ENCODE data around the gene BCAT1.
"Not testable (repeated sequence)": the region's sequence is repeated elsewhere in the genome, so short reads cannot be mapped to it uniquely, and the experiment has no call there.

The BCAT1 gene

DNA sequence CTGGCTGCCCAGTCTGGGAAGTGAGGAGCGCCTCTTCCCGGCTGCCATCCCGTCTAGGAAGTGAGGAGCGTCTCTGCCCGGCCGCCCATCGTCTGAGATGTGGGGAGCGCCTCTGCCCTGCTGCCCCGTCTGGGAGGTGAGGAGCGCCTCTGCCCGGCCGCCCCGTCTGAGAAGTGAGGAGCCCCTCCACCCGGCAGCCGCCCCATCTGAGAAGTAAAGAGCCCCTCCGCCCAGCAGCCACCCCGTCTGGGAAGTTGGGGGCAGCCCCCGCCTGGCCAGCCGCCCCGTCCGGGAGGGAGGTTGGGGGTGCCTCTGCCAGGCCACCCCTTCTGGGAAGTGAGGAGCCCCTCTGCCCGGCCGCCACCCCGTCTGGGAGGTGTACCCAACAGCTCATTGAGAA is 22.8 kb downstream of the BCAT1 start:
- not testable (repeated sequence) for DNase-seq

DNA sequence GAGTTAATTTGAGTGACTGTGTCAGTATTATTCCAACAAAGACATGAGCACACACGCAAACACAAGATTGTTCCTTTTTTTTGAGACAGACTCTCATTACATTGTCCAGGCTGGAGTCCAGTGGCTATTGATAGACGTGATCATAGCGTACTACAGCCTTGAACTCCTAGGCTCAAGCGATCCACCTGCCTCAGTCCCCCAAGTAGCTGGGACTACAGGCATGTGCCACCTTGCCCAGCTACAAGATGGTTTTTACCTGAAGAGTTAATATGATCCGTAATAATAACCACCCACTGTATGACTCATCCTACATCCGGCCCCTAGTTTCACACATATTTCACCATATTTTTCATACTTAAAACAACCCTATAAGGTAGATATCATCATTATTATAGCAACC is 26.8 kb downstream of the BCAT1 start:
- no peak for DNase-seq

DNA sequence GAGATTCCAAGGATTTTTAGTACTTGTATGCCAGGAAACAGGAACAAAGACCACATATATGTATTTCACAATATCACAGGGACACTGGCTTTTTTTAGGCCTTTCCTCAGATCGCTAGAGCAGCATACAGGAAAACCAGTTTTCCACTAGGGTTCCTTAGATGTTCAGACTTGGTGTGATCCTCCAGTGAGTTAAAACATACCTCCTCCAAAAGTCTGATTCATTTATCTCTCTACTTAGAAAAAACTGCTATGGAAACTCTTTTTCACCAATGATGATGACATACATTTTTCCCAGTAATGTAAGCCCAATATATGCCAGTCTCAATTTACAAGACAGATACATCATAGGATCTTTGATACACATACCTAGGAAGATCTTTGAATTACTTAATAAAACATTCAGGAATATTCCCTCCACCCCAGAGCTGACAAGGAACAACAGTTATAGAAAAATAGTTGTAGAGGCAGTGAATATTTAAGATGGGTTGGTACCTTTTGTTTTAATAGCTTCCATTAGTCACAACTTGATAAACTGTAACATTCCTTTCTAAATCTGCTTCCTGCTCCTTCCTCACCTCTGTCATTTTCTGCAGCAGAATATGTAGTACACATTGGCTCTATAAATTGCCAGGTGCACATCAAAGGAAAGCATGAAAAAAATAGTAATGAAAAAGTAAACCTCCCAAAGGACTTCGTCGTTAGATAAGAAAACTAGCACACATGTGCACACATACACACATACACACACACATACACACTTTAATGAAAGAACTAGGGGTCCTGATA is 27.5 kb downstream of the BCAT1 start:
- no peak for DNase-seq

DNA sequence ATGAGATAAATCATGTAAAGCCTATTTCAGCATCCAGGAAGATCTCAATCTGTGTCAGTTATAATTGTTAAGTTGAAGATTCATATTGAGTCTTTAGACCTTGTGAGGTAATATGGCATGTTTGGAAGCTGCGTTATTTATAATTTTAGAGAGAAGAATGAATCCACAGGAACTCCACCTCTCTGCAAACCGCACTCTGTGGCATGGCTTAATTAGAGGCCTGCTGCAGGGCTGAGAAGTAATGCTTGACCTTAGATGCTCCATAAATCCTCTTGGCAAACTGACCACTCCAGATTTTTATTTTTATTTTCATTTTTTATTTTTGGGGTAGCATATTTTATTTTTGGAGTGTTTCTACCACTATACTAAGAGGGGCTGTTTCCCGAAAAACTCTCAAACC is 28.8 kb downstream of the BCAT1 start:
- DNase-seq = no peak

DNA sequence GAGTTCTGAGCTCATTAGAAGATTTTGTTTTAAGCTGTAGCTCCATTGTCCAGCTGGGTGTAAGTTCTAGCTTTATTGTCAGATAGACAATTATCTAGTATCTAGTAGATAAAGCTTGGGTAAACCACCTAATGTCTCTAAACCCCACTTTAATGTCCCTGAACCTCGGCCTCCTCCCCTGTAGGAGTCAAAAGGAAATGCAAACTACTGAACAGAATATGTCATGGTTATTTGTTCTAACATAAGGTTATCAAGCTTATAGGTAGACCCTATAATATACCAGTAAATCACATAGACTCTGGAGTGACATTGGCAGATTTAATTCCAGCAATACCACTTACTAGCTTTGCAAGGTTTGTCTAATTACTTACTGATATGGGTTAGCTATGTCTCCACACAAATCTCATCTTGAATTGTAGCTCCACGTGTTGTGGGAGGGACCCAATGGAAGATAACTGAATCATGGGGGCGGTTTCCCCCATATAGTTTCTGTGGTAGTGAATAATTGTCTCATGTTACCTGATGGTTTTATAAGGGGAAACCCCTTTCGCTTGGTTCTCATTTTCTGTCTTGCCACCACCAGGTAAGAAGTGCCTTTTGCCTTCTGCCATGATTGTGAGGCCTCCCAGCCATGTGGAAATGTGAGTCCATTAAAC is 29.4 kb downstream of the BCAT1 start:
- no peak for DNase-seq

DNA sequence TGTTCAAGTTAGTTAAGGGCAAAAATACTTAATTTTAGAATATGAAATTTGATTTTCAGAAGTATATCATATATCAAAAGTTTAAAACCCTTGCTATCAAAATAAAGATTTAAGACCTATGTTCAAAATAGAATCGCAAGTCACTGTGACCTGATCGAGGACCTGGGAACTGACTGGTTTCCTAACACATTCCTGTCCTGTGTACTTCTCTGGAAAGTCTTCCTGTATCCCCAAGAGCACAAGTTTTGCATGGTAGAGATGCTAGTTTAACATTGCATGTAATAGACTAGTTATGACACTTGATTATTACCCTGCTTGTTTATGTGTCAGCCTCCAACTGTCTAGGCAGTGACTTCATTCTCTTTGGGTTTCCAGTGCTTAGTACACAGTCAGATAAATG is 30.3 kb downstream of the BCAT1 start:
- no peak for DNase-seq

DNA sequence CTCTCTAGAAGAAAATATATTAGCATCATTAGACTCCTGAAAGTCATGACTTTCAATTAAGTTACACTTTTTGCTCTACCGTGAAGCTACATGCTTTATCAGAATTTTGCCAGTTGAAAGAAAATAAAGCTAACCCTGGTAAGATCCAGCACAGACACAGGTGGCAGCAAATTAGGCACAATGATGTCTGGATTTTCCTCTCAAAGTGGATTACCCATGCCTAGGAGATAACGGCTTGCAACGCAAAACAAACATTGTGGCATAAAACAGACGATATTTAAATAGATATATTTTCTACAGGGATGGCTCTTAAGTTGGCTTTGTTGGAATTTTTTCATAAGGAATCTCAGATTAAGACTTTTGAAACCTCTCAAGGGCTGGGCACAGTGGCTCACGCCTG is 33.4 kb downstream of the BCAT1 start:
- DNase-seq = no peak

DNA sequence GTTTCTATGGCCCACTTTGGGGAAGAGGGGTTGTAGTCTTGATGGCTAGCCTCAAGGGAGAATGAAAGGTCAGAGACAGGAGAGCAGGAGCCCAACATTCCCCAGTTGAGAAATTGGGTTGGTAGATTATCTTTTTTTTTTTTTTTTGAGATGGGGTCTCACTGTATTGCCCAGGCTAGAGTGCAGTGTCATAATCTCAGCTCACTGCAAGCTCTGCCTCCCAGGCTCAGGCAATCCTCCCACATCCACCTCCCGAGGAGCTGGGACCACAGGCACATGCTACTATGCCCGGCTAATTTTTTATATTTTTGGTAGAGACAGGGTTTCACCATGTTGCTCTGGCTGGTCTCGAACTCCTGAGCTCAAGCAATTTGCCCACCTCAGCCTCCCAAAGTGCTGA is 34.9 kb downstream of the BCAT1 start:
- no peak for DNase-seq

DNA sequence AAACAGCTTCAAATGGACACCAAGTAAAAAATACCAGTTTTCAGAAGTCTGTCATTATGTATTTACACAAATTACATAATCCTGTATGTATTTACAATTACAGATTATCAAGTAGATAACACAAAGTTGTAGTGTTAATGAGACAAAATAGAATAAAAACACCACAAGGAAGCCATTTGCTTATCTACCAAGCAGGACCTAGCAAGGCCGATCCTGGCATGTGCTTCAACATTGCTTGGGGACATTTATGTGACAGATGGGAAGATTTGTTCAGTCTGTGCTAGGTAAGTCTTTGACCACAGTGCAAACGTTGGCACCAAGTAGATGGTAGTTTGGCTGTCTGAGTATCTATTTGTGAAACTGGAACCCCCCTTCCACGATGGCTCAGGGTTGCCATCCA is 35.8 kb downstream of the BCAT1 start:
- DNase-seq = no peak

DNA sequence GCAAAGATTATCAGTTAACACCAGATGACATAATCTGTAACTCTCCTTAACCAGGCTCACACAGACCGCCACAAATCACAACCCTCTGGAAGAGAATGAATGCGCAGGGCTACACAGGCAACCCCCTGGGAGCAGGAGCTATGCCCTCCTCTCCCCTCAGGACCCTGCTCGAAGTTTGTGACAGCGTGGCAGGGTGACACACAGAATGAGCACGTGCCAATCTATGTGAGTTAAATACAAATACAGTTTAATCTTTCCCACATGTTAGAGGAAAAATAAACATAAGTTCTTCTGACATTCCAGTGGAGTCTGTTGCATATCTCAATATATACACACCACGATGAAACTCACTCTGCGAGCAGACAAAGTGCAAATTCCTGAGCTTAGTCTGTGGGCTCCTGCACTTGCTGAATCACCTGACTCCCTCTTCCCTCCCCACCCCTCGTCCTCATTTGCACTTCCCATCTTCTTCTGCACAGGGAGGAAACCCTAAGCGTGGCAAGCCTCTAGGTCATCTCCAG is 37.6 kb downstream of the BCAT1 start:
- DNase-seq = no peak

DNA sequence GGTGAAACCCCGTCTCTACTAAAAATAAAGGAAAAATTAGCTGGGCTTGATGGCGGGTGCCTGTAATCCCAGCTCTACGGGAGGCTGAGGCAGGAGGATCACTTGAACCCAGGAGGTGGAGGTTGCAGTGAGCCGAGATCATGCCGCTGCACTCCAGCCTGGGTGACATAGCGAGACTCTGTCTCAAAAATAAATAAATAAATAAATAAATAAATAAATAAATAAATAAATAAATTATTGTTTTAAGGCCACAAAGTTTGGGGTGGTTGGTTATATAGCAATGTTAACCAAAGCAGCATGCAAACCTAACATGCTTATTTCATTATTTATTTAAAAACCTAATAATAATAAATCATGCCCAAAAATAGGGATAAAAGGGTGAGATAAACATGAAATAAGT is 38.7 kb downstream of the BCAT1 start:
- DNase-seq = not testable (repeated sequence)

DNA sequence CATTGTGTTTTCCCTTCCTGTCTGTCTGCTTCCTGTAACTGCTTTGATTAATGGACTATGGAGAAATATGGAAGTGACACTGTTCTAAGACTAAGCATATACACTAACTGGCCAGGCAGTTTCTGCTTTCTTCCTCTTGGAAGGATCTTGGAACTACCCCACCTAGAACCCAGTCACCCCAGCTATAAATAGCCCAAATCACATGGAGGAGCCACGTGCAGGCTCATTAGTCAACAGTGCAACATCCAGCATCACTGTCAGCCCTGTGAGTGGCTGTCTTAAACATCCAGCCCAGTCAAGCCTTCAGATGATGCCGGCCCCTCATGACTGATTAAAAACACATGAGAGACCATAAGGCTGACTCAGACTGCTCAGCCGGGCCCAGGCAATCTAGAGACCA is 39.2 kb downstream of the BCAT1 start:
- DNase-seq = no peak

DNA sequence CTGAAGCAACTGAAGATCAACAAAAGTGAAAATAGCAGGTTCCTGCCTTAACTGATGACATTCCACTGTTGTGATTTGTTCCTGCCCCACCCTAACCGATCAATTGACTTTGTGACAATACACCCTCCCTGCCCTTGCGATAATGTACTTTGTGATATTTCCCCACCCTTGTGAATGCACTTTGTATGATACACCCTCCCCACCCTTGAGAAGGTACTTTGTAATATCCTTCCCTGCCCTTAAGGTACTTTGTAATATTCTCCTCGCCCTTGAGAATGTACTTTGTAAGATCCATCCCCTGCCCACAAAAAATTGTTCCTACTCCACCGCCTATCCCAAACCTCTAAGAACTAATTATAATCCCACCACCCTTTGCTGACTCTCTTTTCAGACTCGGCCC is 41.4 kb downstream of the BCAT1 start:
- no peak for DNase-seq

DNA sequence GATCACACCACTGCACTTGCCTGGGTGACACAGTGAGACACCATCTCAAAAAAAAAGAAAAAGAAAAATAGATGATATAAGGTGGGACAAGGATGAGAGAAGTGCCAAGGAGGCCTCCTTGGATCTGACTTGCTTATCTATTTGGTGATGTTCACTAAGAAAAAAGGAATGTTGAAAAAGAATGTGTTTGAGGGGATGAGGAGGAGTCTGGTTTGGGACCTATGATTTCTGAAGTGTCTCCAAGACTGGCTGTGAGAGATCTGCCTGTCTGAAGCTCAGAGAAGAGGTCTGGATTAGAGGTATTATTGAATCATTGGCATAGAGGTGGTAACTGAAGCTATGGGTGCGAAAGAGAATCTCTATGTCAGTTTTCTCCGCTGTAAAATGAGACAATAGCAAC is 42.8 kb downstream of the BCAT1 start:
- no peak for DNase-seq

DNA sequence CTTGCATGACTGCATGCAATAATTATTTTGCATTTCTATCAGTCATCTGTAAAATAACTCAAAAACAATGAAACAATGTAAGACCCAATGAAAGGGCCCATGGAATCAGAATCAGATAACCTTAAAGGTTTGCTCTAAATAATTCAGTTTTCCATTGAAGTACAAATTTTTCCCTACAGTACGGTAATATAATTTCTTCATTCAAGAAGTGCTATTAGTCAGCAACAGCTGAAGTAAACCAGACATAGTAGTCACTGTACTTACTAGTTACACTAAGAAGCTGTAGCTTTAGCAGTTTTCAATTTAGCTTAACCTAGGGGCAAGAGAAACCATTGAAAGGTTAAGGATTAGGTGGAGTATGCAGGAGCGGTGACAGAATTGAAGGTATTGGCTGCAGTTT is 43.5 kb downstream of the BCAT1 start:
- DNase-seq = no peak

DNA sequence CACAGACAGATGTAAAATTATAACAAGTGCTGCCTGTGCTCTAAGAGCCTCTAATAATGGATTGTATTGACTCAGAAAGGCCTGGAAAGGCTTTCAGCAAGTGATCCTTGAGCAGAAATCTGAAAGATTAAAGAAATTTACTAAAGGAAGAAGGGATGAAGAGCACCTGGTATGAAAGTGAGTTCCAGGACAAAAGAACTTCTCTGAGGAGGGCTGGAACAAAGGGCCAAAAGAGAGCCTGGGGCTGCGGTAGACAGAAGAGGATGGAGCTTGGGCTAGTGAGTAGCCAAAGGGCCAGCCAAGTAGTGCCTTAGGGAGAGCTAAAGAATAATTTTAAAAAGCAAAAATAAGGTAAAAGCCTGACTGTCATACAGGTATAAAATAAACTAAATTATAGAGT is 44.0 kb downstream of the BCAT1 start:
- DNase-seq = no peak

DNA sequence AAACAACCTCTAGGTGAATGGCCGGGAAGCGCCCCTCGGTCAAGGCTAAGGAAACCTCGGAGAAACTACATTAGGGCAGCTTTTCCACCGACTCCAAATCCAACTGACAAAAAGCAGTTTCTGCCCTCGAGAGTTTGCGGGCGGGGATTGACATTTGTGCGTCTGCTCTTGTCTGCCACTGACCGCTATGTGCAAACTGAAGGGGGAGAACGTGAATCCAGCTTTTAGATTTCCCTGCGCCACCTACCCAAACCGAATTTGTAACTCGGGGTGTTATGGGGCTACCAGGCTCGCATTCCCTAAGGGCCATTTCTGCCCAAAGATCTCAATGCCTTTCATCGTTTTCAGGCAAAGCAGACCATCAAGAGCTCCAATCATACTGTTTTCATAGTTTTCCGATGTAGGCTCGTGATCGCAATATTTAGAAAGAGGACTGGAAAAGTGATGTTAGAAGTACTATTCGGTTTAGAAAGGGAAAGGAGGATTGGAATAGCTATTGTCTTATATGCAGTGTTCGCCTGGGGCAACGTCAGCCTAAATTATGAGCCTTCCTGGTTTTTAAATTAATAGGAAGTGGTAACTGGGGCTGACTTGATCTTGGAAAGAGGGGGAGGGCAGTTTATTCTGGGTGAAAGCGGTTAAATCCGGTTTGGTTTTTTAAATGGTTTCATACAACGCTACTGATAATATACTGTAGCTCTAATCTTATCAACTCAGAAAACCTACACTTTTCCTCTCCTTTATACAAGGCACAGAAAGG is 45.4 kb downstream of the BCAT1 start:
- no peak for DNase-seq

DNA sequence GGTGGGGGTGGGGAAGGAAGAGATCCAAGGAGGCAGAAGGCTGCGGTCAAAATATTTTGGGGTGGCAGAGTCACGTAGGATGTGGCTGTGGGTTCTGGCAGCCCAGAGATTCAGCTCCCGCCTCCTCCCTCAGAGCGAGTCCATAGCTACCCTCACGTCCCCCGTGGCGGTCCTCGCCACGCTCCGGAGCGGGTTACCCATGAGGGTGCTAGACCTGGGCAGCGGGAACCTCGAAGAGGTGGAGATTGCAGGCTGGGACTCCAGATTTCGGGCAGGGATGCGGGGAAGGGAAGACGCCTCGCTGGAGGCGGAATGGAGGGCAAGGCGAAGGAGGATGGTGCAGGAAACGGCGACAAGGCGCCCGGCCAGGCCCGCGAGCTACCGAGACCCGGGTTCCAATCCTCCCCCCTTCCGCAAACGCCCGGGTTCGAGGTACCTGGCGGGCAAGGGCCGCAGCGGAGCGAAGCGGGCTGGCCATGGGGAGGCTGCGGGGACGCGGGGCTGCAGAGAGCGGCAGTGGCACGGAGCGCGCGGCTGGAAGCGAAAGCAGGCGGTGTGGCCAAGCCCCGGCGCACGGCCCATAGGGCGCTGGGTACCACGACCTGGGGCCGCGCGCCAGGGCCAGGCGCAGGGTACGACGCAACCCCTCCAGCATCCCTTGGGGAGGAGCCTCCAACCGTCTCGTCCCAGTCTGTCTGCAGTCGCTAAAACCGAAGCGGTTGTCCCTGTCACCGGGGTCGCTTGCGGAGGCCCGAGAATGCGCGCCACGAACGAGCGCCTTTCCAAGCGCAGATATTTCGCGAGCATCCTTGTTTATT is 46.2 kb downstream of the BCAT1 start:
- DNase-seq = no peak

DNA sequence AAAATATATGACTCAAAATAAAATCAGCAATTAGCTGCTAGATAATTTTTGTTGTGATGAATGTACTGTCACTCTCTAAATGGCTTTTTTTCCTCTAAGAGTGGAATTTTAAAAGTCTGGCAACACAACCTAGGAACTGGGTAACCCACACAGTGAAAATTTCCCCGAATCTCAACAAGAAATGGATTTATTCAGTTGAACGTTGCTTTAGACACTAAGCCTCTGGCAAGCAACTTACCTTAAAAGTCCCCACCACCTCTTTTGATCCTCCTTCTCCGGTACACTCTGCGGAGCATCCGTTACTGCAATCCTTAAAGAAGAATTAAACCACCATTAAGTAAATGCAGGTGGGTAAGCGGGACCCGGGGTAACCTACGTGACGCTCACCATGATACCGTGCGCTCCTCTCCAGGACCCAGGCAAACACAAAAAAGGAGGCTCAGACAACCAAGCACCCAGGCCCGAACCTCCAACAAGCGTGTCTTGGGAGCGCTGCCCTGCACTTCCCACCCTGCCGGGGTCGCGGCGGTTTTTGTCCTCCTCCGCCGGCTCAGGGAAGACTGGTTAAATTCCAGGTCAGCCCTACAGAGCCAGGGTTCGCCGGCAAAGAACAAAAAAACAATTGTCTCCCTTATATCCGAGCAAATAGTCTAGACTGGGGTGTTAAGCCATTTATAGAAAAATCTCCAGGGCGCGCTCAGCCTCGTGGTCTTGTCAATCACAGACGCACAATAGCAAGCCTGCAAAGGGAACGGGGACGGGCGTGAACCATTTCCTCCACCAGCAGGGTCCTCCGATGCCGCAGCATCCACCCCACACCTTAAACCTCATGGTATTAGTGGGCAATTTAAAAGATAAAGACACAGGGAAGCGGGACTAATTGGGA is 47.1 kb downstream of the BCAT1 start:
- DNase-seq = no peak

DNA sequence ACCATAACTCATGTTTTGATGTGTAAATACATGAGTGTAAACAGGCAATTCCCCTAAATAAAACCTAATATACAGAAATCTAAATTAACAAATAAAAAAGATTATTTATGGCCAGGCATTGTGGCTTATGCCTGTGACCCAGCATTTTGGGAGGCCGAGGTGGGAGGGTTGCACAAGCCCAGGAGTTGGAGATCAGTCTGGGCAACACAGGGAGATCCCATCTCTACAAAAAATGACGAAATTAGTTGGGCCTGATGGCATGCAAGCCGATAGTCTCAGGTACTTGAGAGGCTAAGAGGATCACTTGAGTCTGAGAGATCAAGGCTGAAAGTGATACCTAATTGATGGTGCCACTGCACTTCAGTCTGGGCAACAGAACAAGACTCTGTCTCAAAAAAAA is 48.7 kb downstream of the BCAT1 start:
- DNase-seq = no peak

DNA sequence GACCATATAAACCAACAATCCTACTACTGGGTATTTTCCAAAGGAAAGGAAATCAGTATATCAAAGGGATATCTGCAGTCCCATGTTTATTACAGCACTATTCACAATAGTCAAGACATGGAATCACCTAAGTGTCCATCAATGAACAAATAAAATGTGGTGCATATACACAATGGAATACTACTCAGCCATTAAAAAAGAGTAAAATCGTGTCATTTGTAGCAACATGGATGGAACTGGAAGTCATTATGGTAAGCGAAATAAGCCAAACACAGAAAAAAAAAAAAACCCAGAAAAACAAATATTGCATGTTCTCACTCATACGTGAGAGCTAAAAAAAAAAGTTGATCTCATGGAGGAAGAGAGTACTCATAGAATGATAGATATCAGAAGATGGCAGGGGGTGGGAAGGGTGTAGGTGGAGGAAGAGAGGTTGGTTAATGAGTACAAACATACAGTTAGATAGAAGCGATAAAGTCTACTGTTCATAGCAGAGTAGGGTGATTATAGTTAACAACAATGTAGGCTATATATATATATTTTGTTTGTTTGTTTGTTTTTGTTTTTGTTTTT is 49.3 kb downstream of the BCAT1 start:
- no peak for DNase-seq

DNA sequence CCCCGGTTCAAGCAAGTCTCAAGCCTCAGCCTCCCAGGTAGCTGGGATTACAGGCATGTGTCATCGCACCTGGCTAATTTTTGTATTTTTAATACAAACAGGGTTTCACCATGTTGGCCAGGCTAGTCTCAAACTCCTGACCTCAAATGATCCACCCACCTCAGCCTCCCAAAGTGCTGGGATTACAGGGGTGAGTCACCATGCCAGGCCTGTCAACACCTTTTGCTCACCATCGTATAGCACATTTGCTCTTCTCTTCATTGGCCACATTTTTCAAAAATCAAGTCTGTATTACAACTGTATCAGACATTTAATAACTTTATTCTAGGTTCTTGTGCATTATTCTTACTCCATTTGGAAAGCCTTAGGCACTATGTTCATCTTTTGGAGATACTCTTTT is 50.3 kb downstream of the BCAT1 start:
- DNase-seq = no peak
